ENCODE measurements around the gene WDR36. TPM values are rescaled to one million over a fixed set of nuclear protein-coding genes. Genes with fewer than 3 reads are reported as not detected.

WDR36 gene
- total RNA-seq, 2 donors from 2014 or later, result 11.9 to 16.1 TPM

DNA sequence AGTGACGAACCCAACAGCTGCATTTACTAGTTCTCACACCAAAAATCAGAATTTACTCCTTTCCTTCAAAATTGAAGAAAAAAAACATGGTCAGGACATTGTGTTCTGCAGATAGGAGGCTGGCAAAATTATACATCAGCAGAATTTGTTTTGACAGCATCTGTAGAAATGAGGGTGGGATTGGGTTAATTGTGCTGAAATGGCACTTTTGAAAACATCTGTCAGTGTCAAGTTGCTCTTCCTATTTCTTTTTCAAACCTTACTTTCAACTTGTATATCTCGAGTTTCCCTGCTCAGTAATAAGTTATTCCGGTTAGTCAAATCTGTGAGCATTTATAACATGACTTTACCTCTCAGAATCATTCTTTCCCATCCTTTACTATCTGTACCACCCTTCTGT lies 19.8 kb downstream of the WDR36 start:
- Histone ChIP-seq H3K36me3 (replicated peaks in 1 of 2; ENCODE audit: insufficient read depth in 1 of 2, low read depth in 2 of 2) (peaks cover 0 to 18% of the 10 kb centered on the region in 2 donors), H3K4me3 (no peak overlapping the region), H3K27ac (no peak overlapping the region), H3K27me3 (no peaks in the 10 kb centered on the region), H3K9me3 (no peaks in the 10 kb centered on the region), H3K4me1 (peaks cover 4% of the 10 kb centered on the region)
- TF ChIP-seq, protein P1, sequence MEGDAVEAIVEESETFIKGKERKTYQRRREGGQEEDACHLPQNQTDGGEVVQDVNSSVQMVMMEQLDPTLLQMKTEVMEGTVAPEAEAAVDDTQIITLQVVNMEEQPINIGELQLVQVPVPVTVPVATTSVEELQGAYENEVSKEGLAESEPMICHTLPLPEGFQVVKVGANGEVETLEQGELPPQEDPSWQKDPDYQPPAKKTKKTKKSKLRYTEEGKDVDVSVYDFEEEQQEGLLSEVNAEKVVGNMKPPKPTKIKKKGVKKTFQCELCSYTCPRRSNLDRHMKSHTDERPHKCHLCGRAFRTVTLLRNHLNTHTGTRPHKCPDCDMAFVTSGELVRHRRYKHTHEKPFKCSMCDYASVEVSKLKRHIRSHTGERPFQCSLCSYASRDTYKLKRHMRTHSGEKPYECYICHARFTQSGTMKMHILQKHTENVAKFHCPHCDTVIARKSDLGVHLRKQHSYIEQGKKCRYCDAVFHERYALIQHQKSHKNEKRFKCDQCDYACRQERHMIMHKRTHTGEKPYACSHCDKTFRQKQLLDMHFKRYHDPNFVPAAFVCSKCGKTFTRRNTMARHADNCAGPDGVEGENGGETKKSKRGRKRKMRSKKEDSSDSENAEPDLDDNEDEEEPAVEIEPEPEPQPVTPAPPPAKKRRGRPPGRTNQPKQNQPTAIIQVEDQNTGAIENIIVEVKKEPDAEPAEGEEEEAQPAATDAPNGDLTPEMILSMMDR (IDR thresholded peaks at IDR 0.05), result no peak
- no peak for TF ChIP-seq POLR2A (IDR thresholded peaks at IDR 0.05)
- DNase-seq (no peak), ATAC-seq (no peak)
- WGBS, 2 donors, result 90 to 93% methylated on average over 3 of the region's 3 CpGs
- intact Hi-C loops (cut with DNase I), result no loop called here

DNA sequence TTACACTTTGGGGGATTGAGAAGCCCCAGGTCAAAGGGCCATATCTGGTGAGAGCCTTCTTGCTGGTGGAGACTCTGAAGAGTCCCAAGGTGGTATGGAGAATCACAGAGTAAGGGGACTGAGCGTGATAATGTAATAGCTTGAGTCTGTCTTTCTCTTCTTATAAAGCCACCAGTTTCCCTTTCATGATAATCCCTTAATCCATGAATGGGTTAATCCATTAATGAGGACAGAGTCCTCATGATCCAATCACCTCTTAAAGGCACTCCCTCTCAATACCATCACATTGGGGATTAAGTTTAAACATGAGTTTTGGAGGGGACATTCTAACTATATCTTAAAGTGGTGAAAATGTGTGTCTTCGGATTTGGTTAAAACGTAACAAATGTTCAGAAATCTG lies 21.5 kb downstream of the WDR36 start:
- H3K4me3 ChIP-seq, result no peak overlapping the region
- H3K9me3 ChIP-seq, result no peaks in the 10 kb centered on the region
- 95 to 97% methylated on average over 3 of the region's 3 CpGs for WGBS, 2 donors
- peaks cover 0 to 14% of the 10 kb centered on the region in 2 donors for H3K36me3 ChIP-seq (replicated peaks in 1 of 2; ENCODE audit: insufficient read depth in 1 of 2, low read depth in 2 of 2)
- intact Hi-C loops (cut with DNase I), result no loop called here
- H3K27me3 ChIP-seq, result no peaks in the 10 kb centered on the region
- peaks cover 4% of the 10 kb centered on the region for H3K4me1 ChIP-seq
- no peak for ATAC-seq
- no peak overlapping the region for H3K27ac ChIP-seq
- TF ChIP-seq, protein P1 (IDR thresholded peaks at IDR 0.05), result no peak
- no peak for TF ChIP-seq POLR2A (IDR thresholded peaks at IDR 0.05)
- no peak for DNase-seq

DNA sequence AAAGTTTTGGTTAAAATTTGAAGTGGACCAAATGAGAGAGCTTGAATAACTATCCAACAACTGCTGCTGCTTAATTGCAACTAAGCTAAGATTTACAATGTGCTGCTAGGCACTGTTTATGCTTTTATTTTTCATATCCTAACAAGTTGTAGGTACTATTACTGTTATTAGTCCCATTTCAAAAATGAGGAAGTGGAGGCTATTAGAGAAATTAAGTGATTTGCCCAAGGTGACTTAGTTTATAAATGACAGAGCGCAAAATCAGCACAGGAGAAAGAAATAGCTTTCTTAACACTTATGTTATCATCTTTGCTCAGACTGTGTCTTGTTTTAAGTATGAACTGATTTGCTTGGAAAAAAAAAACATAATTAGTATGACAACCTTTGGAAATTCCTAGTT lies 23.1 kb downstream of the WDR36 start:
- ATAC-seq, result no peak
- 98 to 100% methylated on average over 1 of the region's 1 CpG for WGBS, 2 donors
- peaks cover 0 to 20% of the 10 kb centered on the region in 2 donors for H3K36me3 ChIP-seq (replicated peaks in 1 of 2; ENCODE audit: insufficient read depth in 1 of 2, low read depth in 2 of 2)
- no peaks in the 10 kb centered on the region for H3K9me3 ChIP-seq
- H3K27me3 ChIP-seq, result no peaks in the 10 kb centered on the region
- H3K4me3 ChIP-seq, result no peak overlapping the region
- intact Hi-C loops (cut with DNase I), result no loop called here
- no peaks in the 10 kb centered on the region for H3K4me1 ChIP-seq
- DNase-seq, result no peak
- no peak for TF ChIP-seq POLR2A (IDR thresholded peaks at IDR 0.05)
- TF ChIP-seq, protein P1 (IDR thresholded peaks at IDR 0.05), result no peak
- no peak overlapping the region for H3K27ac ChIP-seq

DNA sequence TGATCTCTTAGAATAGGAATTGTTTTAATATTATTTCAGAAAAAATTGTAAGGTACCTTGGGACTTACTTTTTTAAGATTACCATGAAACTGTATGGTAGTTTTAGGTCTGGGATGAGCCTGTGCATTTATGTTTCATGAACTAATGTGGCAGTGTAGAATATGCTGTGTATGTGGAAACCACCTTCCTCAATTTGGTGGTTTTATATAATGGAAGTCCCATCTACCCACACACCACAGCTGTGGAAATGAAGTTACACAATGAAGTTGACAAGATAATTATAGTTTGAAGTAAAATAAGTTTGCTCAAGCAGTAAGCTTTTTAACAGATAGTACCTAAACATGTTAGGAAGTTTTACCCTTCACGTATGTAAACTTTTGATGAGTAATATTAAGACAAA lies 24.4 kb downstream of the WDR36 start:
- ATAC-seq, result no peak
- intact Hi-C loops (cut with DNase I), result no loop called here
- H3K27ac ChIP-seq, result no peak overlapping the region
- H3K36me3 ChIP-seq (replicated peaks in 1 of 2; ENCODE audit: insufficient read depth in 1 of 2, low read depth in 2 of 2), result peaks cover 6 to 22% of the 10 kb centered on the region in 2 donors
- no peaks in the 10 kb centered on the region for H3K27me3 ChIP-seq
- no peaks in the 10 kb centered on the region for H3K4me1 ChIP-seq
- H3K9me3 ChIP-seq, result no peaks in the 10 kb centered on the region
- no peak for DNase-seq
- TF ChIP-seq POLR2A (IDR thresholded peaks at IDR 0.05), result no peak
- TF ChIP-seq, protein P1 (IDR thresholded peaks at IDR 0.05), result no peak
- H3K4me3 ChIP-seq, result no peak overlapping the region
- 77 to 81% methylated on average over 1 of the region's 1 CpG for WGBS, 2 donors

DNA sequence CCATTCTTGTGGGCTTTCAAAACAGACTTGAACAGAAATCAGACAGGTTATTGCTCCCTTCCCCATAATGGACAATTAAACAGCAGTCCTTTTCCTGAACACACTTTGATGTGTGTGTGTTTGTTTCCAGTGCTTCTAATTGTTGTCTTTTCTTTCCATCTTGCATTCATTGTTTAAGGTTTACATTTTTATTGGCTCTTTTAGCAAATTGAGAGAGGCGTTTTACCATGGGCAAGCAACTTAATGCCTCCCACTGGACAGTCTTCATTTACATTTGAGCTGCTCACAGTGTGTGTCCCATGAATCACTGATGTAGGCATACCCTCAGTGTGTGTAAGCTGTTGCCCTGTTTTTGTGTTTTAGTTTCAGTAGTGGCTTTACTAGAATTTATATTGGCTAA lies 25.0 kb downstream of the WDR36 start:
- H3K36me3 ChIP-seq (replicated peaks in 1 of 2; ENCODE audit: insufficient read depth in 1 of 2, low read depth in 2 of 2), result peaks cover 6 to 26% of the 10 kb centered on the region in 2 donors
- H3K9me3 ChIP-seq, result no peaks in the 10 kb centered on the region
- TF ChIP-seq, protein P1 (IDR thresholded peaks at IDR 0.05), result no peak
- TF ChIP-seq POLR2A (IDR thresholded peaks at IDR 0.05), result no peak
- no peak overlapping the region for H3K4me3 ChIP-seq
- ATAC-seq (no peak), DNase-seq (no peak)
- H3K27me3 ChIP-seq, result no peaks in the 10 kb centered on the region
- WGBS, 2 donors, result 65 to 73% methylated on average over 1 of the region's 1 CpG
- no peak overlapping the region for H3K27ac ChIP-seq
- intact Hi-C loops (cut with DNase I), result no loop called here
- H3K4me1 ChIP-seq, result no peaks in the 10 kb centered on the region

Data from body of pancreas (tissue), 4 donors.